Measurements from ENCODE around the gene NOSTRIN.

- TF ChIP-seq GATA2 (IDR thresholded peaks at IDR 0.05; ENCODE audit: low read depth, low read length): no peak
- no peak for TF ChIP-seq GATA3 (IDR thresholded peaks at IDR 0.05; ENCODE audit: low read depth, low read length)
Observed at GRCh38 chr2:168851674-168852320, 49.4 kb downstream of the NOSTRIN start.

All from SH-SY5Y (cell line).